Smooth muscle cell of the pulmonary artery (primary cell): ENCODE results near the gene DOCK2. TPM values are rescaled to one million over a fixed set of nuclear protein-coding genes. Genes with fewer than 3 reads are reported as not detected.

Experiments used
- total RNA-seq: library from RNA; depleted of rRNA; stranded (reverse); fragments of >200 nt; gene quantifications from 2 replicates; pipeline ENCODE4 v1.2.3, GENCODE V29; 2014

The DOCK2 gene
- total RNA-seq, result 1.5 and 2.0 TPM in 2 replicates

DNA sequence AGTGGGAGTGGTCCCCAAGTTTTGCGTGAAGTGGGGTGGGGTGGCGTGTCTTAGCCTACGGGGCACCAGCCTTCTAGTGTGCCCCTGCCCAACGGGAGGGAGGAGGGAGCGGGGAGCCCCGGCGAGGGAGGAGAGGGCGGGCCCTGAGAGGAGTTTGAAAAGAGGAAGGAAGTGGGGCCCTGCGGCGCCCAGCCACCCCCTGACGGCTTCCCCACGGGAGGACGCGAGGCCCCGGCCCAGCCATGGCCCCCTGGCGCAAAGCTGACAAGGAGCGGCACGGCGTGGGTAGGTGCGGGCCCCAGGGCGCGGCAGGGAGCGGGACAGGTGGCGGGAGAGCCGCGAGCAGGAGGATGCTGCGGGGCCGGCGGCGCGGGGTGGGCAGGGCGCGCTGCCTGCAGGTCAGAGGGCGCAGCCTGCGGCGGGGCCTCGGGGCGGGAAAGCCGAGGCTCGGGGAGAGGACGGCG lies at the start of gene DOCK2:
DOCK2 (plus strand) TSS at position 191 of the 464 bp plus-strand sequence; CDS start at position 243, 52 bp downstream.

DNA sequence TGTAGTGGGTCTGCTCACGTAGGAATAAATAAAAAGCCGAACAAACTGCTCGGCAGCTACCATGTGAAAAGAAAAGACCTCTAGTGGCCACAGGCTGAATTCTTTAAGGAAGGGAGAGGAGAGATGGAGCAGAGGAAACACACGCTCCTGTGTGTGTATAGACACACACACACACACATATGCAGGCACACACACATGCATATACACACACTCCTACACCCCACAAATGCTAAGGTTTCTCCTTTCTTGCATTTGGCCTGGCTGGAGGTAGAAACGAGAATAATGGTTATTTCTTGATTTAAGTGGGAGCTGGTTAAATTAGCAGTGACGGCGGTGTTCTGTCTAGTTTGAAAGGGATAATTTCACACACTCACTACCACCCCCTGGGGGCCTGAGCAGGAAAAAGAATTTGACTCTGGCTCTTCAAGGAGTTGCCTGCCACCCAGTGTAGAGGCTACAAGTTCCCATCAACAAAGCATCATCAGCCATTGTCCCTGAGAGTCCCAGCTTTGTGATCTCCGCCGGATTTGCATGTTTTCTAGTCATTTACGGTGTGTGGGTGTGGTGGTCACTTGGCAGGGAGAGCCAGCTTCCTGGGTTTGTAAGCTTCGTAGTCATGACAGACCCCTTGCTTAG lies 343.5 kb downstream of the DOCK2 start, which contains the start of gene INSYN2B:
INSYN2B (minus strand) TSS at position 78 of the 636 bp plus-strand sequence. CDS start 96,597 bp downstream, outside the sequence.

DNA sequence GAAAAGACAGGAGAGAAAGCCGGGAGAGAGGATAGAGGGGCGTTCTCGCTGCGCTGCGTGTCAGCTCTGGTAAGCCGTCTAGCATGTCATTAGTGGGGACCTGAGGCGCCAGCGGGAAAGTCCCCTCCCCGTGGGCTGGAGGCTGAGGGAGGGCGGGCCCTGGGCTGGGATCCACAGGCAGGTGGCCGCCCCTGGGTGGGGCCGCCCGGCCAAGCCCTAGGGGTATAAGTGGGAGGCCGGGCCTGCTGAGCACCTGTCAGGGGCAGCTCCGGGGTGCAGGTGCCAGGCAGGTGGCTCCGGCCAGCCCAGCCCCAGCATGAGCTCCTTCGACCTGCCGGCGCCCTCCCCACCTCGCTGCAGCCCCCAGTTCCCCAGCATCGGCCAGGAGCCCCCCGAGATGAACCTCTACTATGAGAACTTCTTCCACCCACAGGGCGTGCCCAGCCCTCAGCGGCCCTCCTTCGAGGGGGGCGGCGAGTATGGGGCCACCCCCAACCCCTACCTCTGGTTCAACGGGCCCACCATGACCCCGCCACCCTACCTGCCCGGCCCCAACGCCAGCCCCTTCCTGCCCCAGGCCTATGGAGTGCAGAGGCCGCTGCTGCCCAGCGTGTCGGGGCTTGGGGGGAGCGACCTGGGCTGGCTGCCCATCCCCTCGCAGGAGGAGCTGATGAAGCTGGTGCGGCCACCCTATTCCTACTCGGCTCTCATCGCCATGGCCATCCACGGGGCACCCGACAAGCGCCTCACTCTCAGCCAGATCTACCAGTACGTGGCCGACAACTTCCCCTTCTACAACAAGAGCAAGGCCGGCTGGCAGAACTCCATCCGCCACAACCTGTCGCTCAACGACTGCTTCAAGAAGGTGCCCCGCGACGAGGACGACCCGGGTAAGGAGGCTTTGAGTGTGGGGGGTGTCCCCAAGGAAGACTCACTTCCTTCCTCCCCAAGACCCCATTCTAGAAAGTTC lies 468.9 kb downstream of the DOCK2 start, which contains the start of gene FOXI1:
FOXI1 (plus strand) TSS at position 256 of the 970 bp plus-strand sequence; CDS start at position 317, 61 bp downstream.

Other genes starting within 250 kb of the DOCK2 start
- 11.6 and 17.9 TPM in 2 replicates for gene SPDL1, start 53.5 kb upstream of the DOCK2 start, total RNA-seq